Measurements from ENCODE around the gene PTGES3.
A peak's percentile ranks its signal among the peaks of the same experiment; 100 is the strongest.

PTGES3 gene

DNA sequence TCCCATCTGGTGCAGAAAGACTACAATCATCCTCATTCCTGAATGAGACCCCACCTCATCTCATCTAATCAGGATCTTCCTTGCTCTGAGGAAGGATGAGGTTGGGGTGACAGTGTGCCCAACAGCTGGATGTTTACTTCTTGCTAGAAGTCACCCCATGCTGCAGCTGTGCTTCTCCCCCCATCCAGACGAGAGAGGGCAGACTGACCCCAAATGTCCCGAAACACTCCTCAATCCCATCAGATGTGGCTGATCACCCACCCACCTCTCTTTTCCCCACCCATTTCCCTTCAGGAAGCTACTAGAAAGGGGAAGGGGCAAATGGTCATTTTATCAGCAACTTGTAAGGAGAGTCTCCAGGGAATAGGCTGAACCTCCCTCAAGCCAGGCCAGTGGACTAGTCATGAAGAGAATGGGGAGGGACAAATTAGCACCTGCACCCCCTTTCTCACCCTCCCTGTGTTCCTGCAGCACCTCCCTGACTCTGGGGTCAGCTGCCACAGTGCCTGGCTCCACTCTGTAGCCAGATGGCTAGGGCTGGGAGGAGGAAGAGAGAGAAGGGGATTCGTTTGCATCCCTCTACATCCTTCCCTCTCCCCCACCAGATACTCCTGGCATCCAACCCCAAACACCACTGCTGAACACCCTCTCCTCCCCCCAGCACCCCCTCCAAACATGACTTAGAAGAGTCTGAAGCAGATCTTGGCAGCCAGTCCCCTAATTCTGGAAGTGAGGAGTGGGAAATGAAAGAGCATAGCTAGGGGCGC lies 55.2 kb downstream of the PTGES3 start:
- DNase-seq (ENCODE audit: low spot score) (no peak), ATAC-seq (ENCODE audit: low read depth) (no peak)
- Histone ChIP-seq H3K27me3 (ENCODE audit: insufficient read depth, poor library complexity, severe bottlenecking) (no peaks in the 10 kb centered on the region), H3K27ac (ENCODE audit: poor library complexity, severe bottlenecking) (peak overlapping the region; percentile 86), H3K9me3 (ENCODE audit: severe bottlenecking) (no peaks in the 10 kb centered on the region), H3K4me3 (ENCODE audit: severe bottlenecking) (no peak overlapping the region), H3K4me1 (ENCODE audit: insufficient read depth, poor library complexity, severe bottlenecking) (peaks cover 18% of the 10 kb centered on the region), H3K36me3 (ENCODE audit: low read depth) (peaks cover 12% of the 10 kb centered on the region)
- TF ChIP-seq, protein P1, sequence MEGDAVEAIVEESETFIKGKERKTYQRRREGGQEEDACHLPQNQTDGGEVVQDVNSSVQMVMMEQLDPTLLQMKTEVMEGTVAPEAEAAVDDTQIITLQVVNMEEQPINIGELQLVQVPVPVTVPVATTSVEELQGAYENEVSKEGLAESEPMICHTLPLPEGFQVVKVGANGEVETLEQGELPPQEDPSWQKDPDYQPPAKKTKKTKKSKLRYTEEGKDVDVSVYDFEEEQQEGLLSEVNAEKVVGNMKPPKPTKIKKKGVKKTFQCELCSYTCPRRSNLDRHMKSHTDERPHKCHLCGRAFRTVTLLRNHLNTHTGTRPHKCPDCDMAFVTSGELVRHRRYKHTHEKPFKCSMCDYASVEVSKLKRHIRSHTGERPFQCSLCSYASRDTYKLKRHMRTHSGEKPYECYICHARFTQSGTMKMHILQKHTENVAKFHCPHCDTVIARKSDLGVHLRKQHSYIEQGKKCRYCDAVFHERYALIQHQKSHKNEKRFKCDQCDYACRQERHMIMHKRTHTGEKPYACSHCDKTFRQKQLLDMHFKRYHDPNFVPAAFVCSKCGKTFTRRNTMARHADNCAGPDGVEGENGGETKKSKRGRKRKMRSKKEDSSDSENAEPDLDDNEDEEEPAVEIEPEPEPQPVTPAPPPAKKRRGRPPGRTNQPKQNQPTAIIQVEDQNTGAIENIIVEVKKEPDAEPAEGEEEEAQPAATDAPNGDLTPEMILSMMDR (IDR thresholded peaks at IDR 0.05; ENCODE audit: poor library complexity, severe bottlenecking): no peak

DNA sequence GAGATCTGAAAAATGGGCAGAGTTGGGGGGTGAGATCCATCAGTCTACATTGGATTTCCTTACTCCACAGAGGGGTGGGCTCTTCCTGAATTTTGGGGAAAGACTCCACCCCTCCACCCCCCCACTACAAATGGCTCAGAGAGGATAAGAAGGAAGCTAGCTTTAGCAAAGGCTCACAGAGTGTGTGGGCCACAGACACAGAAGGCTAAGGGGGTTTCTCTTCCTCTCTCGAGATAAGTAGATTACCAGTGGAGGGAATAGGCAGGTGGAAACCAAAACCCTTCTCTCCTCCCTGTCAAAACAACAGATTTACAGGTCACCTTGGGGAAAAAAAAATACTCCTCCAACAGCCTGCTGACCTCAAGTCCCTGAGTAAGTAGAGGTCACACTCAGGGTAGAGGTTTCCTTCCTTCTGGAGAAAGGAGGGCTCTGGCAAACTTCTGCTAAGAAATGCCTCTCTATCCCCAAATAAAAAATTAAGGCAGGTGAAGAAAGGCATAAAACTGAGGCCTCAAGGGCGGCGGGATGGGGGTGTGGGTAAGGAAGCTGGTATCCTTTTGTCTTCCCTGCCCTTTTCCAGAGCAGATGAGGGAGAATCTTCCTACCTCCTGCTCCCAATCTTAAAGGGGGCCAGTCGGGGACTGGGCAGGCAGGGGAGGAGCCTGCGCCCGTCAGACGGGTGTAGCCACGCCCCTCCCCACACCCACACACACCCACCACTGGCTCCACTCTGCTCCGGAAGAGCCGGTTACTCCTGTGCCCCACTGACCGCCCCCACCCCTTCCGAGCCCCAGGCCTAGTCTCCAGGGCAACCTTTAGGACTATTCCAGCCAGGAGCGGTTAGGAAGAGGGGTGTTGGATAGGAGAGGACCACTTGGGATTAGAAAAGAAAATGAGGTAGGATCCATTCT lies 56.0 kb downstream of the PTGES3 start:
- H3K27ac ChIP-seq (ENCODE audit: poor library complexity, severe bottlenecking): peak overlapping the region; percentile 86
- H3K9me3 ChIP-seq (ENCODE audit: severe bottlenecking): no peaks in the 10 kb centered on the region
- TF ChIP-seq, protein P1 (IDR thresholded peaks at IDR 0.05; ENCODE audit: poor library complexity, severe bottlenecking): no peak
- H3K36me3 ChIP-seq (ENCODE audit: low read depth): peaks cover 5% of the 10 kb centered on the region
- no peaks in the 10 kb centered on the region for H3K27me3 ChIP-seq (ENCODE audit: insufficient read depth, poor library complexity, severe bottlenecking)
- peaks cover 18% of the 10 kb centered on the region for H3K4me1 ChIP-seq (ENCODE audit: insufficient read depth, poor library complexity, severe bottlenecking)
- DNase-seq (ENCODE audit: low spot score): no peak
- no peak overlapping the region for H3K4me3 ChIP-seq (ENCODE audit: severe bottlenecking)
- peak; percentile 17; the same call in 2 of the 3 replicates for ATAC-seq (ENCODE audit: low read depth)

DNA sequence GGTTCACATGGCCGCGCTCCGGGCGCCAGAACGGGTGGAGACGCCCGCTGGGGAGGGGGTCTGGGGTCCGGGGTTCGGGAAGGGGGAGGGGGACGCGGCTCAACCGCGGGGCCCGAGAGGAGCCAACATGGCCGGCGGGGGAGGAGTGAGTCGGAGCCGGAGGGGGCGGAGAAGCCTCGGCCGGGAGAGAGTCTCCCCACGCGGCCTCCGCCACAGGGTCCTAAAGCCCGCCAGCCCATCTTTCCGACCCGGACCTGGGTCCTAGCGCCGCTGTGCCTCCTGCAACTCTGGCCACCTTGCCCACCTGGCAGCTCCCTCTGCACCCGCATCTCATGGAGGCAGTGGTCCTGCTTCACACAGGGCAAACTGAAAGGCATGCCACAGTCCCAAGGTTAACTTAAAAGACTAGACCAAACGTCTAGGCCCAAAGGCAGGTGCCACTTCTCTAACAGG lies 57.9 kb downstream of the PTGES3 start, which contains the start of gene BAZ2A:
TSS of gene BAZ2A (minus strand) at position 147 of the 453 bp plus-strand sequence. CDS start 12,796 bp downstream, outside the sequence.
- no peaks in the 10 kb centered on the region for H3K27me3 ChIP-seq (ENCODE audit: insufficient read depth, poor library complexity, severe bottlenecking)
- no peaks in the 10 kb centered on the region for H3K9me3 ChIP-seq (ENCODE audit: severe bottlenecking)
- TF ChIP-seq, protein P1 (IDR thresholded peaks at IDR 0.05; ENCODE audit: poor library complexity, severe bottlenecking): no peak
- peak within 1 kb of the TSS; percentile 64 for H3K4me3 ChIP-seq (ENCODE audit: severe bottlenecking)
- peaks cover 18% of the 10 kb centered on the region for H3K4me1 ChIP-seq (ENCODE audit: insufficient read depth, poor library complexity, severe bottlenecking)
- ATAC-seq (ENCODE audit: low read depth) (peak; percentile 69), DNase-seq (ENCODE audit: low spot score) (peak; percentile 90)
- peaks cover 17% of the 10 kb centered on the region for H3K36me3 ChIP-seq (ENCODE audit: low read depth)
- H3K27ac ChIP-seq (ENCODE audit: poor library complexity, severe bottlenecking): peak within 1 kb of the TSS; percentile 86

DNA sequence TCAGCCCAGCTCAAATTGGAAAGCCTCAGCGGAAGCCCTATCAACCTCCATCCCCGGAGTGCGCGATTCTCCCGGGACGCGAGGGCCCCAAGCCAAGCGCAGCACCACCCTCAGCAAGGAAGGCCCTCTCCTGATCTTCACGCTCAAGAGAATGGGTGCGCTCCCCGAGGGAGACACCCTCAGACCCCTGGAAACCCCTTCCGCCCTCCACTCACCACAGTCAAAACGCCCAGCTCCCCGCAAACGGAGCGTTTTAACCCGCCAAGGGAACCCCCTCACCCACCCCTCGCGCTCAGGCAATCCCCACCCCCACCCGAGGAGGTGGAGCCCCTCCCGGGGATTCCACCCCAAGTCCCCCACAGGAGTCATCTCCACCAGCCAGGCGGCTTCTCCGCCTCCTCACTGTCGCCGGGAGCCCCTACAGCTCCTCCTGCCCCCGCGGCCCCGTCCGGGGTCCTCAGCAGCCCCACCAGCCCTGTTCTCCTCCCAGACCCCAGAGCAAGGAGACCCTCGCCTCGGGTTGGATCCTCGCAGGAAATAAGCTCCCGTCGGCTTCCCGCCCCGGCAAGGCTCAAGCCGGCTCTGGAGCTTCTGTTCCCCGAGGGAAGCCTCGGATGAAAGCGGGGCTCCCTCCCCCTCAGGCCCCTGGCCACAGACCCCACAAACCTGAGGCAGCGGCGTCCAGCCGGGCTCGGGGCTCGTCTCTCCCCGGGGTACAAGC lies 58.5 kb downstream of the PTGES3 start:
- Histone ChIP-seq H3K4me3 (ENCODE audit: severe bottlenecking) (peak overlapping the region; percentile 64), H3K9me3 (ENCODE audit: severe bottlenecking) (no peaks in the 10 kb centered on the region), H3K4me1 (ENCODE audit: insufficient read depth, poor library complexity, severe bottlenecking) (peaks cover 18% of the 10 kb centered on the region), H3K36me3 (ENCODE audit: low read depth) (peaks cover 21% of the 10 kb centered on the region), H3K27ac (ENCODE audit: poor library complexity, severe bottlenecking) (peak overlapping the region; percentile 86), H3K27me3 (ENCODE audit: insufficient read depth, poor library complexity, severe bottlenecking) (no peaks in the 10 kb centered on the region)
- ATAC-seq (ENCODE audit: low read depth): peak; percentile 8; the same call in 1 of the 3 replicates
- TF ChIP-seq, protein P1 (IDR thresholded peaks at IDR 0.05; ENCODE audit: poor library complexity, severe bottlenecking): no peak
- no peak for DNase-seq (ENCODE audit: low spot score)
